HCT116 (cell line): ENCODE data around the gene TEAD1.

ENCODE experiments used
- CTCF ChIP-seq, 3 experiments: fragments of 200-600 bp in 1 of 3; sonication (generic) in 1 of 3; IDR thresholded peaks in 2 of 3; conservative IDR thresholded peaks in 1 of 3; 2 replicates each; pipeline ENCODE4 v1.5.1; 2012 to 2017; ENCODE audit warnings: low read depth in 2 of 3, low read length in 2 of 3, antibody characterized with exemption in 1 of 3, borderline replicate concordance in 1 of 3, control low read depth in 1 of 3, mild to moderate bottlenecking in 1 of 3, mixed read lengths in 1 of 3, mixed run types in 1 of 3, moderate library complexity in 1 of 3; ENCODE audit not compliant: insufficient read depth in 1 of 3
- EZH2 ChIP-seq: fragments of 200-600 bp; sonication (generic); IDR thresholded peaks from 2 replicates; pipeline ENCODE4 v1.6.1; 2017; ENCODE audit warnings: antibody characterized with exemption, mixed run types
- EZH2phosphoT487 ChIP-seq: fragments of 200-600 bp; IDR thresholded peaks from 2 replicates; pipeline ENCODE4 v1.6.1; 2018; ENCODE audit warnings: antibody characterized with exemption, borderline replicate concordance
- MAX ChIP-seq: IDR thresholded peaks from 2 replicates; pipeline ENCODE4 v1.6.1; 2012
- POLR2AphosphoS5 ChIP-seq: IDR thresholded peaks from 2 replicates; pipeline ENCODE4 v1.6.1; 2011; ENCODE audit warnings: mild to moderate bottlenecking, low read depth, low read length, moderate library complexity
- SIN3A ChIP-seq: IDR thresholded peaks from 2 replicates; pipeline ENCODE4 v1.6.1; 2012; ENCODE audit warnings: low read depth
- SRF ChIP-seq: IDR thresholded peaks from 2 replicates; pipeline ENCODE4 v1.6.1; 2012; ENCODE audit warnings: low read depth
- YY1 ChIP-seq: IDR thresholded peaks from 2 replicates; pipeline ENCODE4 v1.6.1; 2011; ENCODE audit warnings: low read length, low read depth, moderate library complexity, mild to moderate bottlenecking; ENCODE audit not compliant: insufficient replicate concordance; ENCODE audit errors: extremely low read depth
- ZFX ChIP-seq: fragments of 450-650 bp; IDR thresholded peaks from 2 replicates; pipeline ENCODE4 v1.6.1; 2017
- TF ChIP-seq, protein P1 (sequence below): IDR thresholded peaks from 2 replicates; pipeline ENCODE4 v1.6.1; 2012; ENCODE audit warnings: low read depth

GRCh38 chr11:12927886-12928285 is 253.7 kb downstream of the TEAD1 start:
- TF ChIP-seq CTCF (IDR thresholded peaks at IDR 0.05 in 2 of 3, conservative IDR thresholded peaks at IDR 0.05 in 1 of 3; ENCODE audit: borderline replicate concordance in 1 of 3, insufficient read depth in 1 of 3, low read depth in 2 of 3, low read length in 2 of 3) = no peak
- TF ChIP-seq SRF = no peak
- no peak for TF ChIP-seq SIN3A
- no peak for TF ChIP-seq POLR2AphosphoS5
- no peak for TF ChIP-seq EZH2
- TF ChIP-seq MAX = no peak
- no peak for TF ChIP-seq EZH2phosphoT487
- no peak for TF ChIP-seq ZFX
- TF ChIP-seq, protein P1, sequence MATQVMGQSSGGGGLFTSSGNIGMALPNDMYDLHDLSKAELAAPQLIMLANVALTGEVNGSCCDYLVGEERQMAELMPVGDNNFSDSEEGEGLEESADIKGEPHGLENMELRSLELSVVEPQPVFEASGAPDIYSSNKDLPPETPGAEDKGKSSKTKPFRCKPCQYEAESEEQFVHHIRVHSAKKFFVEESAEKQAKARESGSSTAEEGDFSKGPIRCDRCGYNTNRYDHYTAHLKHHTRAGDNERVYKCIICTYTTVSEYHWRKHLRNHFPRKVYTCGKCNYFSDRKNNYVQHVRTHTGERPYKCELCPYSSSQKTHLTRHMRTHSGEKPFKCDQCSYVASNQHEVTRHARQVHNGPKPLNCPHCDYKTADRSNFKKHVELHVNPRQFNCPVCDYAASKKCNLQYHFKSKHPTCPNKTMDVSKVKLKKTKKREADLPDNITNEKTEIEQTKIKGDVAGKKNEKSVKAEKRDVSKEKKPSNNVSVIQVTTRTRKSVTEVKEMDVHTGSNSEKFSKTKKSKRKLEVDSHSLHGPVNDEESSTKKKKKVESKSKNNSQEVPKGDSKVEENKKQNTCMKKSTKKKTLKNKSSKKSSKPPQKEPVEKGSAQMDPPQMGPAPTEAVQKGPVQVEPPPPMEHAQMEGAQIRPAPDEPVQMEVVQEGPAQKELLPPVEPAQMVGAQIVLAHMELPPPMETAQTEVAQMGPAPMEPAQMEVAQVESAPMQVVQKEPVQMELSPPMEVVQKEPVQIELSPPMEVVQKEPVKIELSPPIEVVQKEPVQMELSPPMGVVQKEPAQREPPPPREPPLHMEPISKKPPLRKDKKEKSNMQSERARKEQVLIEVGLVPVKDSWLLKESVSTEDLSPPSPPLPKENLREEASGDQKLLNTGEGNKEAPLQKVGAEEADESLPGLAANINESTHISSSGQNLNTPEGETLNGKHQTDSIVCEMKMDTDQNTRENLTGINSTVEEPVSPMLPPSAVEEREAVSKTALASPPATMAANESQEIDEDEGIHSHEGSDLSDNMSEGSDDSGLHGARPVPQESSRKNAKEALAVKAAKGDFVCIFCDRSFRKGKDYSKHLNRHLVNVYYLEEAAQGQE = no peak
- TF ChIP-seq YY1 = no peak
